Lung (tissue), 12 donors: Measurements from ENCODE around the gene MFAP2. TPM values are rescaled to one million over a fixed set of nuclear protein-coding genes. Genes with fewer than 3 reads are reported as not detected.
"Not testable (repeated sequence)": the region's sequence is repeated elsewhere in the genome, so short reads cannot be mapped to it uniquely, and the experiment has no call there.

ENCODE experiments used
- ATAC-seq: fragments of 200-7000 bp; cut with Tn5 transposase; one replicate; pipeline ENCODE4 v1.9.1; 2020; ENCODE audit warnings: moderate number of reproducible peaks; ENCODE audit not compliant: insufficient read depth, low FRiP score
- DNase-seq, 3 donors: peaks; one replicate each; pipeline ENCODE4 v3.0.0-alpha.2; 2013 to 2017
- H3K27ac ChIP-seq, 2 donors: one replicate each; pipeline ENCODE4 v1.5.1; 2013; ENCODE audit warnings: mild to moderate bottlenecking in 2 of 2, moderate library complexity in 2 of 2, control low read depth in 1 of 2, inconsistent platforms in 1 of 2, low read depth in 1 of 2, low read length in 1 of 2
- H3K27me3 ChIP-seq, 3 donors: one replicate each; pipeline ENCODE4 v1.5.1; 2013; ENCODE audit warnings: low read length in 2 of 3; ENCODE audit not compliant: control insufficient read depth in 3 of 3, insufficient read depth in 3 of 3
- H3K36me3 ChIP-seq, 4 donors: one replicate each; pipeline ENCODE4 v1.5.1; 2013; ENCODE audit warnings: low read length in 4 of 4, mild to moderate bottlenecking in 1 of 4, moderate library complexity in 1 of 4; ENCODE audit not compliant: control insufficient read depth in 4 of 4, insufficient read depth in 4 of 4
- H3K4me1 ChIP-seq, 5 donors: one replicate each; pipeline ENCODE4 v1.5.1; 2013; ENCODE audit warnings: low read length in 5 of 5, mild to moderate bottlenecking in 2 of 5, moderate library complexity in 1 of 5; ENCODE audit not compliant: control insufficient read depth in 5 of 5, insufficient read depth in 5 of 5
- H3K4me3 ChIP-seq: one replicate; pipeline ENCODE4 v1.5.1; 2013; ENCODE audit warnings: mild to moderate bottlenecking, control low read depth, moderate library complexity
- H3K9ac ChIP-seq, 2 donors: one replicate each; pipeline ENCODE4 v1.5.1; 2013; ENCODE audit warnings: low read length in 2 of 2, control low read depth in 1 of 2; ENCODE audit not compliant: insufficient read depth in 1 of 2
- H3K9me3 ChIP-seq, 4 donors: one replicate each; pipeline ENCODE4 v1.5.1; 2013; ENCODE audit warnings: low read length in 3 of 4, mild to moderate bottlenecking in 1 of 4, moderate library complexity in 1 of 4; ENCODE audit not compliant: control insufficient read depth in 4 of 4, insufficient read depth in 3 of 4
- CTCF ChIP-seq: IDR thresholded peaks from 2 replicates; pipeline ENCODE4 v1.5.1; 2012; ENCODE audit warnings: mild to moderate bottlenecking; ENCODE audit errors: control extremely low read depth, extremely low read depth
- WGBS, 2 donors: extraction: QIAGEN DNeasy Blood & Tissue Kit; methylation state at CpG; one replicate each; pipeline ENCODE4 v1.1.7; 2013; 5-methylcytosine and 5-hydroxymethylcytosine counted together
- polyA plus RNA-seq, 2 donors: library from polyadenylated mRNA; stranded (reverse); fragments of 200-250 nt; gene quantifications; one replicate each; pipeline ENCODE4 v1.2.1, GENCODE V29; 2013
- total RNA-seq, 2 donors: library from RNA; depleted of rRNA in 1 of 2; stranded (reverse); fragments of >200 nt in 1 of 2; gene quantifications; one replicate each; pipeline ENCODE4 v1.2.1, GENCODE V29; 2014 to 2021
- donor health status: control.
- donor health status: control.
- donor health status: Bipolar disorder and iron deficiency.
- donor health status: healthy.
- donor health status: DM: yes; HTN: yes; CAD: no.

MFAP2 gene
- total and polyA plus RNA-seq, 4 donors, result 7.4 to 28.5 (median 12.5) TPM

GRCh38 chr1:16965486-16966067 lies 14.8 kb downstream of the MFAP2 start:
- DNase-seq (no peak), ATAC-seq (no peak)
- Histone ChIP-seq H3K9me3 (peaks cover 0 to 1% (median 0%) of the 10 kb centered on the region in 4 donors), H3K4me3 (no peak overlapping the region), H3K36me3 (peaks cover 0 to 18% (median 4%) of the 10 kb centered on the region in 4 donors), H3K27ac (no peak overlapping the region), H3K4me1 (peaks cover 0 to 32% (median 9%) of the 10 kb centered on the region in 5 donors), H3K27me3 (no peaks in the 10 kb centered on the region), H3K9ac (no peak overlapping the region)
- TF ChIP-seq CTCF, result no peak
- WGBS, 2 donors, result 94 to 95% methylated on average over 13 of the region's 13 CpGs

- H3K4me3 ChIP-seq, H3K9ac ChIP-seq, H3K9me3 ChIP-seq, DNase-seq, H3K27ac ChIP-seq, H3K27me3 ChIP-seq, ATAC-seq: not testable (repeated sequence)
- Histone ChIP-seq H3K36me3 (peaks cover 0 to 14% (median 4%) of the 10 kb centered on the region in 4 donors), H3K4me1 (peaks cover 0 to 36% (median 9%) of the 10 kb centered on the region in 5 donors)
- WGBS, 2 donors, result 97 to 99% methylated on average over 4 of the region's 4 CpGs
These were observed 16.3 kb downstream of the MFAP2 start for GRCh38 chr1:16964169-16964568.

- no peak for DNase-seq
- WGBS, 2 donors, result 79 to 82% methylated on average over 14 of the region's 14 CpGs
- Histone ChIP-seq H3K27ac (no peak overlapping the region), H3K9me3 (peaks cover 0 to 1% (median 0%) of the 10 kb centered on the region in 4 donors), H3K36me3 (peaks cover 0 to 11% (median 0%) of the 10 kb centered on the region in 4 donors), H3K4me3 (no peak overlapping the region), H3K9ac (peak overlapping the region in 1 of 2 donors; percentile 11), H3K4me1 (peaks cover 0 to 17% (median 0%) of the 10 kb centered on the region in 5 donors), H3K27me3 (no peaks in the 10 kb centered on the region)
- no peak for TF ChIP-seq CTCF
- ATAC-seq, result no peak
These were observed 18.9 kb downstream of the MFAP2 start for GRCh38 chr1:16961297-16962133.
